ENCODE data around the gene FES. TPM values are rescaled to one million over a fixed set of nuclear protein-coding genes. Genes with fewer than 3 reads are reported as not detected.
A peak's percentile ranks its signal among the peaks of the same experiment; 100 is the strongest.

The FES gene
- total and polyA plus RNA-seq, 10 of the 15 experiments (the other 5 are each of a cell fraction or from before 2014, with no cell fraction given), result 0.07 to 23.9 (median 9.9) TPM

DNA sequence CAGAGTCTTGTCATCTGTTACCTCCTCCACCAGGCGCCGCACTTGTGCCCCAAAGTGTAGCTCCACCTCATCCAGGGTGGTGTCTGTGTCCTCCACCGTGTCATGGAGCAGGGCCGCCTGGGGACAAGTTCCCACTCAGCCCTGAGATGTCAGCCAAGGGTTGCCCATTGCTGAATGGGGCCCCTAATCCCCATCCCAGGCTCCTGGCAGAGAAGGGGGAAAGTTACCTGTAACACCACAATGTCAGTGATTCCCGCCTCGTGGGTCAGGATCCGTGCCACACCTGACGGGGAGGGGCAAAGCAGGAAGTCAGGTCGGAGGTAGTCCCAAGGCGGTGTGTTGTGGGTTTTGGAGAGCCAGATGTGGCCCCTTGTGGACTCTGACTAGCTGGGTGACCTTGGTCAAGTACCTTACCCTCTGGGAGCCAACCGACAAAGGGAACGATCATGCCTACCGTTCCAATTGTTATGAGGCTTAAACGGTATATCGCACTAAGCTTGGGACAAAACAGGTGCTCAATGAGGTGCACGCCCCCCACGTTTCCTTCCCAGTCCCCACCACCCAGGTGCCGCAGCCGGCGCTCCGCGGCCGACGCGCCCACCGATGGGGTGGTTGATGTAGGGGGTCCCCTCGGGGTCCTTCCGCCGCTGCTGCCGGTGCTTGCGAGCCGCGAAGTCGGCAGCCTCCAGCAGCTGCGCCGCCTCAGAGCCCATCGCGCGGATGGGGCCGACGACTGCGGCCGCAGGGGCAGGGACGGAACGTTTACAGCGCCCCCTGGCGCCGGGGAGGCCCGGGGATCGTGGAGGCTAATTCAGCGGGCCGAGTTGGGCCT, 47.7 kb downstream of the FES start, which contains the start of gene HDDC3 (continued):
- TF ChIP-seq KDM1A (IDR thresholded peaks at IDR 0.05; ENCODE audit: borderline replicate concordance), result no peak
- TF ChIP-seq KLF5 (IDR thresholded peaks at IDR 0.05; ENCODE audit: partially characterized antibody), result peak; percentile 25
- TF ChIP-seq, protein P1, sequence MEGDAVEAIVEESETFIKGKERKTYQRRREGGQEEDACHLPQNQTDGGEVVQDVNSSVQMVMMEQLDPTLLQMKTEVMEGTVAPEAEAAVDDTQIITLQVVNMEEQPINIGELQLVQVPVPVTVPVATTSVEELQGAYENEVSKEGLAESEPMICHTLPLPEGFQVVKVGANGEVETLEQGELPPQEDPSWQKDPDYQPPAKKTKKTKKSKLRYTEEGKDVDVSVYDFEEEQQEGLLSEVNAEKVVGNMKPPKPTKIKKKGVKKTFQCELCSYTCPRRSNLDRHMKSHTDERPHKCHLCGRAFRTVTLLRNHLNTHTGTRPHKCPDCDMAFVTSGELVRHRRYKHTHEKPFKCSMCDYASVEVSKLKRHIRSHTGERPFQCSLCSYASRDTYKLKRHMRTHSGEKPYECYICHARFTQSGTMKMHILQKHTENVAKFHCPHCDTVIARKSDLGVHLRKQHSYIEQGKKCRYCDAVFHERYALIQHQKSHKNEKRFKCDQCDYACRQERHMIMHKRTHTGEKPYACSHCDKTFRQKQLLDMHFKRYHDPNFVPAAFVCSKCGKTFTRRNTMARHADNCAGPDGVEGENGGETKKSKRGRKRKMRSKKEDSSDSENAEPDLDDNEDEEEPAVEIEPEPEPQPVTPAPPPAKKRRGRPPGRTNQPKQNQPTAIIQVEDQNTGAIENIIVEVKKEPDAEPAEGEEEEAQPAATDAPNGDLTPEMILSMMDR (IDR thresholded peaks at IDR 0.05 in 2 of 3, conservative IDR thresholded peaks at IDR 0.05 in 1 of 3; ENCODE audit: control insufficient read depth in 2 of 3, extremely low read depth in 1 of 3, insufficient read depth in 1 of 3, low read depth in 3 of 3, low read length in 3 of 3), result peak; percentile 91 to 98 (median 92)
- TF ChIP-seq CREM (IDR thresholded peaks at IDR 0.05; ENCODE audit: low read depth), result peak; percentile 72
- TF ChIP-seq SIN3A (IDR thresholded peaks at IDR 0.05; ENCODE audit: low read depth, low read length), result peak; percentile 79
- no peak for TF ChIP-seq NFYB (IDR thresholded peaks at IDR 0.05; ENCODE audit: insufficient read depth, low read depth, low read length)
- no peak for TF ChIP-seq FOXM1 (IDR thresholded peaks at IDR 0.05; ENCODE audit: low read depth, low read length)
- TF ChIP-seq, protein P2, sequence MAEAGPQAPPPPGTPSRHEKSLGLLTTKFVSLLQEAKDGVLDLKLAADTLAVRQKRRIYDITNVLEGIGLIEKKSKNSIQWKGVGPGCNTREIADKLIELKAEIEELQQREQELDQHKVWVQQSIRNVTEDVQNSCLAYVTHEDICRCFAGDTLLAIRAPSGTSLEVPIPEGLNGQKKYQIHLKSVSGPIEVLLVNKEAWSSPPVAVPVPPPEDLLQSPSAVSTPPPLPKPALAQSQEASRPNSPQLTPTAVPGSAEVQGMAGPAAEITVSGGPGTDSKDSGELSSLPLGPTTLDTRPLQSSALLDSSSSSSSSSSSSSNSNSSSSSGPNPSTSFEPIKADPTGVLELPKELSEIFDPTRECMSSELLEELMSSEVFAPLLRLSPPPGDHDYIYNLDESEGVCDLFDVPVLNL (IDR thresholded peaks at IDR 0.05; ENCODE audit: low read depth, low read length), result 0 out of 2 replicates have a peak, but pooled peaks have one; percentile 48
- TF ChIP-seq, protein P3, sequence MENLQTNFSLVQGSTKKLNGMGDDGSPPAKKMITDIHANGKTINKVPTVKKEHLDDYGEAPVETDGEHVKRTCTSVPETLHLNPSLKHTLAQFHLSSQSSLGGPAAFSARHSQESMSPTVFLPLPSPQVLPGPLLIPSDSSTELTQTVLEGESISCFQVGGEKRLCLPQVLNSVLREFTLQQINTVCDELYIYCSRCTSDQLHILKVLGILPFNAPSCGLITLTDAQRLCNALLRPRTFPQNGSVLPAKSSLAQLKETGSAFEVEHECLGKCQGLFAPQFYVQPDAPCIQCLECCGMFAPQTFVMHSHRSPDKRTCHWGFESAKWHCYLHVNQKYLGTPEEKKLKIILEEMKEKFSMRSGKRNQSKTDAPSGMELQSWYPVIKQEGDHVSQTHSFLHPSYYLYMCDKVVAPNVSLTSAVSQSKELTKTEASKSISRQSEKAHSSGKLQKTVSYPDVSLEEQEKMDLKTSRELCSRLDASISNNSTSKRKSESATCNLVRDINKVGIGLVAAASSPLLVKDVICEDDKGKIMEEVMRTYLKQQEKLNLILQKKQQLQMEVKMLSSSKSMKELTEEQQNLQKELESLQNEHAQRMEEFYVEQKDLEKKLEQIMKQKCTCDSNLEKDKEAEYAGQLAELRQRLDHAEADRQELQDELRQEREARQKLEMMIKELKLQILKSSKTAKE (IDR thresholded peaks at IDR 0.05; ENCODE audit: low read depth, poor library complexity, severe bottlenecking), result peak; percentile 66
- TF ChIP-seq IKZF1 (conservative IDR thresholded peaks at IDR 0.05), result peak; percentile 67
- TF ChIP-seq, protein P4, sequence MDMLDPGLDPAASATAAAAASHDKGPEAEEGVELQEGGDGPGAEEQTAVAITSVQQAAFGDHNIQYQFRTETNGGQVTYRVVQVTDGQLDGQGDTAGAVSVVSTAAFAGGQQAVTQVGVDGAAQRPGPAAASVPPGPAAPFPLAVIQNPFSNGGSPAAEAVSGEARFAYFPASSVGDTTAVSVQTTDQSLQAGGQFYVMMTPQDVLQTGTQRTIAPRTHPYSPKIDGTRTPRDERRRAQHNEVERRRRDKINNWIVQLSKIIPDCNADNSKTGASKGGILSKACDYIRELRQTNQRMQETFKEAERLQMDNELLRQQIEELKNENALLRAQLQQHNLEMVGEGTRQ (IDR thresholded peaks at IDR 0.05; ENCODE audit: borderline replicate concordance, low read depth, low read length), result no peak
- TF ChIP-seq POLR2AphosphoS5 (IDR thresholded peaks at IDR 0.05; ENCODE audit: low read length), result peak; percentile 66; the same call in 1 of the 2 replicates
- TF ChIP-seq ZNF24 (IDR thresholded peaks at IDR 0.05), result peak; percentile 63; the same call in 1 of the 2 replicates
- TF ChIP-seq, protein P5, sequence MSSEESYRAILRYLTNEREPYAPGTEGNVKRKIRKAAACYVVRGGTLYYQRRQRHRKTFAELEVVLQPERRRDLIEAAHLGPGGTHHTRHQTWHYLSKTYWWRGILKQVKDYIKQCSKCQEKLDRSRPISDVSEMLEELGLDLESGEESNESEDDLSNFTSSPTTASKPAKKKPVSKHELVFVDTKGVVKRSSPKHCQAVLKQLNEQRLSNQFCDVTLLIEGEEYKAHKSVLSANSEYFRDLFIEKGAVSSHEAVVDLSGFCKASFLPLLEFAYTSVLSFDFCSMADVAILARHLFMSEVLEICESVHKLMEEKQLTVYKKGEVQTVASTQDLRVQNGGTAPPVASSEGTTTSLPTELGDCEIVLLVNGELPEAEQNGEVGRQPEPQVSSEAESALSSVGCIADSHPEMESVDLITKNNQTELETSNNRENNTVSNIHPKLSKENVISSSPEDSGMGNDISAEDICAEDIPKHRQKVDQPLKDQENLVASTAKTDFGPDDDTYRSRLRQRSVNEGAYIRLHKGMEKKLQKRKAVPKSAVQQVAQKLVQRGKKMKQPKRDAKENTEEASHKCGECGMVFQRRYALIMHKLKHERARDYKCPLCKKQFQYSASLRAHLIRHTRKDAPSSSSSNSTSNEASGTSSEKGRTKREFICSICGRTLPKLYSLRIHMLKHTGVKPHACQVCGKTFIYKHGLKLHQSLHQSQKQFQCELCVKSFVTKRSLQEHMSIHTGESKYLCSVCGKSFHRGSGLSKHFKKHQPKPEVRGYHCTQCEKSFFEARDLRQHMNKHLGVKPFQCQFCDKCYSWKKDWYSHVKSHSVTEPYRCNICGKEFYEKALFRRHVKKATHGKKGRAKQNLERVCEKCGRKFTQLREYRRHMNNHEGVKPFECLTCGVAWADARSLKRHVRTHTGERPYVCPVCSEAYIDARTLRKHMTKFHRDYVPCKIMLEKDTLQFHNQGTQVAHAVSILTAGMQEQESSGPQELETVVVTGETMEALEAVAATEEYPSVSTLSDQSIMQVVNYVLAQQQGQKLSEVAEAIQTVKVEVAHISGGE (CRISPR knock-in tag; IDR thresholded peaks at IDR 0.05), result no peak
- TF ChIP-seq TAF1 (IDR thresholded peaks at IDR 0.05; ENCODE audit: borderline replicate concordance, low read depth, low read length), result peak; percentile 88; the same call in 1 of the 2 replicates
- no peak for TF ChIP-seq ZNF384 (IDR thresholded peaks at IDR 0.05; ENCODE audit: borderline replicate concordance, low read depth, low read length)
- TF ChIP-seq NR2C2 (IDR thresholded peaks at IDR 0.05; ENCODE audit: borderline replicate concordance, control insufficient read depth, insufficient read length, low read depth), result no peak
- TF ChIP-seq SMARCA5 (IDR thresholded peaks at IDR 0.05), result peak; percentile 99
- TF ChIP-seq SPI1 (IDR thresholded peaks at IDR 0.05; ENCODE audit: borderline replicate concordance, insufficient read depth, low read depth, low read length), result no peak

Measured in GM12878 (cell line).